Stimulated activated CD8-positive, alpha-beta memory T cell treated with anti-CD3 and anti-CD28 coated beads, Interleukin-4, amount 100 ng/mL, for 1 hour (primary cell): ENCODE data around the gene CAPRIN1.

ENCODE experiments used
- DNase-seq, 2 donors: peaks; one replicate each; pipeline ENCODE4 v3.0.0-alpha.2; 2020; ENCODE audit warnings: low read depth in 2 of 2, low spot score in 1 of 2

Gene CAPRIN1

DNA sequence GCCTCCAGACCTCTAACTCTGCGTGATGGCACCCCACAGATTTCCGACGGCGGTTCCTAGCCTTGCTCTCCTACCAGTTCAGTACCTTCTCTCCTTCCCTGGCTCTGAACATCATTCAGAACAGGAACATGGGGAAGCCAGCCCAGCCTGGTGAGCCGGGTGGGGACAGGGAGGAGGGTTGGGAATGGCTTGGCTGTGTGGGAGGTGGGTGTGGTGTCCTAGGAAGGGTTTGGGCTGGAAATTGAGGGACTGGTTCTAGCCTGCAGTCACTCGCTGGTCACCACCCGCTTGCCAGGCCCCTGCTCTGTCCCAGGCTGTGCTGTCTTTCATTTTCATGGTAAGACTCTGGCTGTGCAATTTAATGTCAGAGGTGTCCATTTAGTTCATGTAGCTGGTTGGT lies 87.8 kb downstream of the CAPRIN1 start:
- no peak for DNase-seq

DNA sequence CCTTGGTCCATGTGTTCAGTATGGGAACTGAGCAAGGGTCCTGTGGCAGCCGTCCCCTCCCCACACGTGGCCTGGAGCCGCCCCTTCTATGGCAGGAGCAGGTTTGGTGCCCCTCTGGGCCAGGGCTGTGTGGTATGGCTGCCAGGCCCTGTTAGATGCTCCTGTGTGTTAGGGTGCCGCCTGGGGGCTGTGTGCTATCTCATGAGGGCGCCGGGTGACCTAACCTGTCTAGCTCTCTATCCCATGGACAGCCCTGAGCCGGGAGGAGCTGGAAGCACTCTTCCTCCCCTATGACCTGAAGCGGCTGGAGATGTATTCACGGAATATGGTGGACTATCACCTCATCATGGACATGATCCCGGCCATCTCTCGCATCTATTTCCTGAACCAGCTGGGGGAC lies 88.6 kb downstream of the CAPRIN1 start:
- no peak for DNase-seq

DNA sequence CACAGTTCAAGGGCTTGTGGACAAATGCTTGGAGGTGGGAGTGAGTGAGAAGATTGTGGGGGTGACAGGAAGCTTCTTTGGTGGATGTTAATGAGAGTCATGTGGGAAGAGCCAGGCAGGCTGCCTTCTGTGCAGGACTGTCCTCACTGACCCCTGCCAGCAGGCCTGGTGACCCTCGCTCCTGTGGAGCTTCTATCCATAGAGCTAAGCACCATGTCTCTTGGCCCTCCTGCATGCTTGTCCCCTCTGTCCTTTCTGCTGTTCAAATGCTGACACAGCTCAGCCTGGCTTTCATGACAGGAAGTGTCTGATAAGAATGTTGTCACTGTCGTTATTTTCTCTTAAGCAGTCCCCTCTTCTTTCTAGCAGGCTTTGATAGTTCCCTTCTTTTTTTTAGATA lies 91.5 kb downstream of the CAPRIN1 start:
- no peak for DNase-seq

DNA sequence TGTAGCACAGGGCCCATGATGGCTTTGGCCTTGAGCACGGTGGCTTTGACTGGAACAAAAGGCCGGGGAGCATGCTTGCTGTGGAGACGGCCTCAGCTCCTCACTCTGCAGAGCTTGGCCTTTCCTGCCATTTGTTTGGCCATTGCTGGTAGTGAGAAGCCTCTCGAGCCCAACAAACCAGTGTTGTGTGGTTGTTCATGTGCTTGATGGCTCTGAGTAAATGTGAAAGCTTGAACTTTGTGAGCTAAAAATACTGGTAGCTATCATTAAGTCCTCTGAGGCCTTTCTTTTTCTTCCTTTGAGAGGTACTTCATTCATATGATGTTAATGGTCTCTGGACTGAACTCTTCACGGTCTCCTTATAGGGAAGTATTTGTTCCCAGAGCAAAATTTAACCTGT lies 93.5 kb downstream of the CAPRIN1 start:
- DNase-seq = no peak

DNA sequence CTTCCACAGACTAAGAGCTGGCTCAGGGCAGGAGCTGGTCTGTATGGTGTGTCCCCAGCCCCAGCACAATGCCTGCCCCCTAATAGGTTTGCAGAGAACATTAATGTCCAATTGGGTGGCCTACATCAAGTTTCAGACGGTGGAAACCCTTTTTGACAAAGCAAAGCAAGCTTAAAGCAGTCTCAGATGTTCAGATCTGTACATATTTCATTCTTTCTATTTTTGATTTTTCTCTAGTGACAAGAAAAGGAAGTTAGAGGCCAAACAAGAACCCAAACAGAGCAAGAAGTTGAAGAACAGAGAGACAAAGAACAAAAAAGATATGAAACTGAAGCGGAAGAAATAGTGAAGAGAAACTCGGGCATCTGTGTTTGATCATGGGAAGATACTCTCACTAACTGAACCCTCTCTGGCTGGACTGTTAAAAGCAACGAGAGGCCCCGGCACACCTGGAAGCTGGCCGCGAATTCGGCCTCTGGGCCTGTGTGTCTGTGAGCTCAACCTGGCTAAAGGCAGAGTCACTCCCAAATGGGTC lies 94.4 kb downstream of the CAPRIN1 start:
- no peak for DNase-seq

DNA sequence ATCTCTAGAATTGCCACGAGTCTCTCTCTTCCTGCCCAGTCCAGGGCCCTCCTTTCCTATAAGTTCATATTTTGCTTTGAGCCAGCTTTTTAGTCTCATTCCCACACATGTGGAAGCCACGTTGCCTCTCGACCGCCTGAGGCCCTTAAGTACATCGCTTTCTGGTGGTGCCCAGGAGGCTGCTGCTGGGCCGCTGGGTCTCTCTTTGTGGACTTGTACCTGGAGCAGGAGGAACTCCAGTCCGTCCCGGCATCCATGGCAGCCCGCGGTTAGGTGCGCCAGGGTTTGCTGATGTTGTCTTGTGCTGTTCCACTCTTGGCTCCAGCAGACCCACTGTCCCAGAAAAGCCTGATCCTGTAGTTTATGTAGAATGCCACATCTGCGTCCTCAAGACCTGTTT lies 94.9 kb downstream of the CAPRIN1 start:
- DNase-seq = no peak

DNA sequence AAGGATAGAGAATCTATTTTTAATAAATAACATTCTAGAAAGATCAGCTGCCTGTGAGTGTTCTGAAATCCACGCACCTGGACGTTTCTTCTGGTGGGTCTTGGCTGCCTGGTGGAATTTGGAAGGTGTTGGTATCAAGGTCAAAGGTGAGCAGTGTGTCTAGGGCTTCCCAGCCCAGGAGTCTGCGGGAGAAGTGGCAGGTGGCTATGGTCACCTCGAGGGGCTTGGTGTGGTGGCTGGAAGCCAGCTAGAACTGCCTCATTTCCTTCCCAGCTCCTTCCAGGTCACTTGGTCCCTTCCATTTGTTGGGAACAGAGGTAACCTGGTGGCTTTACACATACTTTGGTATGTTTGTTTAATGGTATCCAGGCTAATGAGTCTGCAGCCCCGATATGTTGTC lies 95.3 kb downstream of the CAPRIN1 start:
- DNase-seq = no peak

DNA sequence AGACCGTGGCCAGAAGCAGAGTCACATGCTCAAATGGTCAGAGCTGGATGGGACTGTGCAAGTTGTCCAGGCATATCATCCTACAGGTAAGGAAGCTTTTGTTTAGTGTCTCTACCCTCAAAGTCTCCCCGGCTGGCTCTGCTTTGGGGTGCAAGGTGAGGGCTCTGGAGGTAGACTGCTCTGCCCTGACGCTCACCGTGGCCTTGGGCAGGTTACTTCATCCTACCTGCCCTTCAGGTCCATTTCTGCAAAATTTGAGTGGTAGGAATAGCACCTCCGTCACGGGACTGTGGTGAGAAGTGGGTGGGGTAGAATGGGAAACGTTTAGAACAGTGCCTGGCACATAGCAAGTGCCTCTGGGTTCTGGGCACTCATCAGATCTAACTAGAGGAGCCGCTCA lies 96.0 kb downstream of the CAPRIN1 start:
- no peak for DNase-seq

DNA sequence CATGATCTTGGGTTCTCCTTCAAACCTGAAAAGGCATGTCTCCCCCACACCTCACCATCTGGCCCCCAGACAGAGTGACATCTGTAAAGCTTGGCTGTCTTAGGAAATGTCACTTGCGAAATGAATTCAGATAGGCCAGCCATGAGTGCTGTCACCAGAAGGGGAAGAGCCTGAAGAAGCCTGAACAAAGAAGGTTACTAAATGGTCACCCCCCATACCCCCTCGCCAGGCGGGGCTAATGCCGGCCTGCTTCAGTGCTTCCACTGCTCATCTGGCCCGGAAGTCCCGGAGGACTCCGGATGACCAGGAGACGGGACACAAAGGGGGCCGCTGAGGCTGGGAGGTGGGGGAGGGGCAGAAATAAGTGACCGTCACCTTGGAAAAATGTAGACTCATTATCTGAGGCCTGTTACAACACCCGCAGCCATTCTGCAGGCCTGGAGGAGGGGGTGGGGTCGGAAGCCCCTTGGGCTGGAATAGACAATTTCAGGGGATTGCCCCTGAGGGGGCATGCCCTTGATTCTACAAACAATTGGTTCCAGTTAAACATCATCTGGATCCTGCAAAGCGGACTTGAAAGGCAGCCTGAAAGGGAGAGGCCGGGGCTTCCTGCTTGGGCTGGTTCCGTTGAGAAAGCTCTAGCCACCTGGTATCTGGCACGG lies 97.1 kb downstream of the CAPRIN1 start:
- DNase-seq = no peak

DNA sequence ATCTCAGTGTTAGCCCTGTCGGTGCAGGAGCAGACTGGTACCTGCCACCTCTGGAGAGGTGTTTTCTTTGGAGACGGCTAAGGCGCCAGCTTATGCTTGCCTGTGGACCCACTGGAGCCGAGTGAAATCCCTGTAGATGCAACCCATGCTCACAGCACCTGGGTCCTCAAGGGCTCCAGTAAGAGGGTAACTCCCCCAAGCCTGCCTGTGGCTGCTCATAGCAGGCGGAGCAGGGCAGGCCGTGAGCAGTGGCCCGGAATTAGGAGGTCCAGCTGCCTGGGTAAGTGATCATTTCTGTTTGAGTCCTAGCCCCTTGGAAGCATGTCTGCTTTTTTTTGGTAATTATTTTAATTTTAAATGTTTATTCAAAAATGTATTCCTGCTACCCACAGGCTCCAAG lies 97.7 kb downstream of the CAPRIN1 start:
- DNase-seq = no peak

DNA sequence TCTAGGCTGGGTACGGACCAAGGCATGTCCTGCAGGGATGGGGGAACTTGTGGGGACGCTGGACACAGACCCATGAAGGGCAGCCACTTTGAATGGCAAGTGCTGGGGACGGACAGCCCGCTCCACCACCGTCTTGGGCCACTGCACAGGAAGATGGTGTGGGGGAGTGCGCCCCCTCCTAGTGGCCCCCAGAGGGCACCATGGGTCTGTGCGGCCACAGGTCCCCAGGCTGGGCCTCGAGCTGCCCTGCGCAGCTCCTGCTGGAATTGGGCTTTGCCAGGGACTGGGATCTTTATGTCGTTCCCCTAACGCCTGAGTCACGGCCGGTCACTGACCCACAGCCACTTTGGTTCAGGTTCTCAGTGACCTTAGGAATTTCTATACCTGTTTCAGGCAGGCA lies 98.3 kb downstream of the CAPRIN1 start:
- DNase-seq = no peak

DNA sequence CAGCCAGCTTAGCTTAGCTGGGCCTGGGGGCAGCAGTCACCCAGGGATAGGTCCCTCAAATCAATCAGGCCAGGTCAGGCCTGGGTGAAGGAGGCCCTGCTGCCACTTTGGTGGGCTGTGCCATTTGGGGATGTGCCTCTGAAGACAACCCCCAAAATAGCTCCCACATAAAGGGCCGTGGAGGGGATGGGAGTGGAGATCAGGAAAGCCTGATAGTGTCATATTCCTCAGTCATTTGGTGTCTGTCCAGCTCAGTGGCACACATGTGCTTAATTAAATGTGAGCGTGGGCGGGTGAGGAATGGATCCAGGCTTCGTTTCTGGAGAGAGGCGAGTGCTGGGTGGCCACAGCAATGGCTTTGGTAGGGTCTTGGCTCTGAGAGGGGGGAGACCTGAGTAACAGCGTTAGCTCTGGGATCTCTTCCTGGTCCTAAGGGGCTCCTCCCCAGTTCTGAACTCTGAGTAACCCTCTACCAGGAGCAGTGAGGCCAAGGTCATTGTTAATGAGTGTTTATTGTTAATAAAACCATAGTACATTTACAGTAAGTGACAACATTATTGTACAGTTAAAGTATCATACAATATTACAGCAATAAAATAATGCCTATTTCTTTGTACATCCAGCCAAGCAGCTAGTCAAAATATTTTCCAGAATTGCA lies 99.1 kb downstream of the CAPRIN1 start:
- no peak for DNase-seq
